ENCODE measurements around the gene NCL. TPM values are rescaled to one million over a fixed set of nuclear protein-coding genes. Genes with fewer than 3 reads are reported as not detected.

Gene NCL
- total and polyA plus RNA-seq, 3 experiments from 2014 or later: 568 to 1,772 (median 1,673) TPM

GRCh38 chr2:231458368-231458767 lies 5.9 kb downstream of the NCL start:
- Histone ChIP-seq H3K36me3 (ENCODE audit: insufficient read depth, low read length) (peaks cover 93% of the 10 kb centered on the region), H3K27ac (ENCODE audit: low read depth, low read length) (no peak overlapping the region), H3K4me1 (ENCODE audit: insufficient read depth, low read length) (peaks cover 34% of the 10 kb centered on the region), H3K4me3 (ENCODE audit: low read length) (no peak overlapping the region), H3K9me3 (ENCODE audit: low read length) (no peaks in the 10 kb centered on the region), H3K27me3 (ENCODE audit: insufficient read depth, low read length, poor library complexity, severe bottlenecking) (no peaks in the 10 kb centered on the region)
- Mint-ChIP-seq H3K4me1 (peaks cover 48 to 58% (median 56%) of the 10 kb centered on the region in 3 donors), H3K27ac (peak overlapping the region in 4 of 8 donors; percentile 2 to 81 (median 40)), H3K9me3 (no peaks in the 10 kb centered on the region), H3K36me3 (peaks cover 35 to 97% (median 49%) of the 10 kb centered on the region in 3 donors), H3K27me3 (peaks cover 0 to 8% of the 10 kb centered on the region in 2 donors), H3K4me3 (peak overlapping the region in 1 of 7 donors; percentile 52)
- no peak for DNase-seq
- ChIA-PET POLR2A (no interaction called here), CTCF (interaction anchor here (1.1 kb wide), 1 partner anchor 219 kb away, joined by 3 read pairs; no protein-coding TSS in a partner anchor)

DNA sequence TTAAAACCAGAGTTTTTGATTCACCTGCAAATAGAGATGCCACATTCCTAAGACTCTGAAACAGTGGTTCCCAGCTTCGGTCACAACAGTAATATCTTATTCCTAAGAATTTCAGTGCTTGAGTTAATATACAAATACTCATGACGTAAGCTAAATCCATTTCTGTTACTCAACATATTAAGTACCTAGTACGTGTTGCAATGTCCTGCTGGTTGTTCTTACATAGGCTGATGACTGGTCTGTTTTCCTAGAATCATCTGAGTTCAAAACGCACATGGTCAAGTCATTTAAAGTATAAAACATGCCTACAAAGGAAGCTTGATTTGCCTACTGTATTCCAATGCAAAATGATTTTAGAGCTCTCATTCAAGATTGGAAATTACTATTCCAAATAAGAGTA lies 7.2 kb downstream of the NCL start:
- Mint-ChIP-seq H3K4me3 (no peak overlapping the region), H3K9me3 (no peaks in the 10 kb centered on the region), H3K36me3 (peaks cover 28 to 94% (median 43%) of the 10 kb centered on the region in 3 donors), H3K4me1 (peaks cover 36 to 46% (median 45%) of the 10 kb centered on the region in 3 donors), H3K27me3 (peaks cover 0 to 8% of the 10 kb centered on the region in 2 donors), H3K27ac (peak overlapping the region in 1 of 8 donors; percentile 21)
- Histone ChIP-seq H3K27me3 (ENCODE audit: insufficient read depth, low read length, poor library complexity, severe bottlenecking) (no peaks in the 10 kb centered on the region), H3K4me3 (ENCODE audit: low read length) (no peak overlapping the region), H3K27ac (ENCODE audit: low read depth, low read length) (no peak overlapping the region), H3K4me1 (ENCODE audit: insufficient read depth, low read length) (peaks cover 22% of the 10 kb centered on the region), H3K36me3 (ENCODE audit: insufficient read depth, low read length) (peaks cover 94% of the 10 kb centered on the region), H3K9me3 (ENCODE audit: low read length) (no peaks in the 10 kb centered on the region)
- ChIA-PET CTCF (interaction anchor here (1.1 to 1.2 kb wide), 2 partner anchors 26 to 230 kb away, joined by 4 to 5 read pairs; no protein-coding TSS in a partner anchor), POLR2A (no interaction called here)
- DNase-seq: no peak

DNA sequence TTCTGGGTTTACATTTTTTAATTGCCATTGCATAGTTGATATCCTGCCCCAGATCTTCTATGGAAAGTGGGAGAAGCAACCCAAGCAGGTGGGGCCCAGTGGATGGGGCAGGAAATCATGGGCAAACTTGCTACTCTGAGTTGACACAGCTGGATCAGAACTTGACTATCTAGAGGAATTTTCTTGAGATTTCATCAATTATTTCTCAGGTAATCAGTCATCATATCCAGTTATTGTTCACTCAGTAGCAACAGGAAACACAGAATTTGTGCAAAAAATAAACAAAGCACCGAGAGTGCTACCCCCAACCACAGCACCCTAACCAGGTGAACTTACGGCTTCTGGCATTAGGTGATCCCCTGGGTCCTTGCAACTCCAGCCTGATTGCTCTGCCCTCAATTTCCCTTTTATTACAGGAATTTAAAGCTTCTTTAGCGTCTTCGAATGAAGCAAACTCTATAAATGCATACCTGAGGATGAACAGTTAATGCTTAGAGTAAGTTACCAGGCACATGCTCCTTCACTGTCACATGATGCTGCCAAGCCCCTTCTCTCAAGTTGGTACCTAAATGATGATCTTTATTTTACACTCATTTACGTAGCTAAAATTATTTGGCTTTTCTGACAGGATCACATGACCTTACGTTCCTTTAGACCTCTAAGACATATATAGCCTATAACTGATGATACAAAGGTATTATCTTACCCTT lies 7.8 kb downstream of the NCL start:
- no peaks in the 10 kb centered on the region for H3K9me3 Mint-ChIP-seq
- no peaks in the 10 kb centered on the region for H3K27me3 ChIP-seq (ENCODE audit: insufficient read depth, low read length, poor library complexity, severe bottlenecking)
- no peak overlapping the region for H3K27ac ChIP-seq (ENCODE audit: low read depth, low read length)
- H3K4me1 Mint-ChIP-seq: peaks cover 34 to 46% (median 45%) of the 10 kb centered on the region in 3 donors
- H3K27me3 Mint-ChIP-seq: peaks cover 0 to 6% of the 10 kb centered on the region in 2 donors
- no peak overlapping the region for H3K4me3 Mint-ChIP-seq
- peaks cover 23 to 94% (median 36%) of the 10 kb centered on the region in 3 donors for H3K36me3 Mint-ChIP-seq
- H3K36me3 ChIP-seq (ENCODE audit: insufficient read depth, low read length): peaks cover 88% of the 10 kb centered on the region
- H3K27ac Mint-ChIP-seq: peak overlapping the region in 1 of 8 donors; percentile 76
- no peak overlapping the region for H3K4me3 ChIP-seq (ENCODE audit: low read length)
- H3K4me1 ChIP-seq (ENCODE audit: insufficient read depth, low read length): peaks cover 15% of the 10 kb centered on the region
- ChIA-PET CTCF (interaction anchor here (1.1 to 4.8 kb wide), 3 partner anchors 26 to 229 kb away, joined by 4 to 19 read pairs (median 5); no protein-coding TSS in a partner anchor), POLR2A (no interaction called here)
- no peak for DNase-seq
- no peaks in the 10 kb centered on the region for H3K9me3 ChIP-seq (ENCODE audit: low read length)

- H3K4me3 ChIP-seq (ENCODE audit: low read length): no peak overlapping the region
- no peaks in the 10 kb centered on the region for H3K27me3 ChIP-seq (ENCODE audit: insufficient read depth, low read length, poor library complexity, severe bottlenecking)
- H3K36me3 ChIP-seq (ENCODE audit: insufficient read depth, low read length): peaks cover 84% of the 10 kb centered on the region
- peaks cover 12% of the 10 kb centered on the region for H3K4me1 ChIP-seq (ENCODE audit: insufficient read depth, low read length)
- no peaks in the 10 kb centered on the region for H3K9me3 ChIP-seq (ENCODE audit: low read length)
- no peak overlapping the region for H3K4me3 Mint-ChIP-seq
- peaks cover 0 to 4% of the 10 kb centered on the region in 2 donors for H3K27me3 Mint-ChIP-seq
- H3K4me1 Mint-ChIP-seq: peaks cover 31 to 43% (median 42%) of the 10 kb centered on the region in 3 donors
- peaks cover 20 to 90% (median 34%) of the 10 kb centered on the region in 3 donors for H3K36me3 Mint-ChIP-seq
- H3K27ac ChIP-seq (ENCODE audit: low read depth, low read length): no peak overlapping the region
- no peak for DNase-seq
- no peaks in the 10 kb centered on the region for H3K9me3 Mint-ChIP-seq
- H3K27ac Mint-ChIP-seq: peak overlapping the region in 1 of 8 donors; percentile 76
- ChIA-PET POLR2A (interaction anchor here (0.8 kb wide), 1 partner anchor 8 kb away, joined by 6 read pairs; the partner anchor contains the start of gene NCL), CTCF (interaction anchor here (2.2 to 4.8 kb wide), 2 partner anchors 27 to 352 kb away, joined by 7 to 19 read pairs; no protein-coding TSS in a partner anchor)
Observed at GRCh38 chr2:231455890-231456289, 8.4 kb downstream of the NCL start.

GRCh38 chr2:231455222-231455621 lies 9.1 kb downstream of the NCL start:
- Histone ChIP-seq H3K36me3 (ENCODE audit: insufficient read depth, low read length) (peaks cover 78% of the 10 kb centered on the region), H3K27me3 (ENCODE audit: insufficient read depth, low read length, poor library complexity, severe bottlenecking) (no peaks in the 10 kb centered on the region), H3K27ac (ENCODE audit: low read depth, low read length) (no peak overlapping the region), H3K9me3 (ENCODE audit: low read length) (no peaks in the 10 kb centered on the region), H3K4me3 (ENCODE audit: low read length) (no peak overlapping the region), H3K4me1 (ENCODE audit: insufficient read depth, low read length) (peaks cover 7% of the 10 kb centered on the region)
- Mint-ChIP-seq H3K9me3 (no peaks in the 10 kb centered on the region), H3K27me3 (peaks cover 0 to 2% of the 10 kb centered on the region in 2 donors), H3K4me3 (no peak overlapping the region), H3K27ac (peak overlapping the region in 6 of 8 donors; percentile 38 to 78 (median 68)), H3K4me1 (peaks cover 25 to 37% (median 36%) of the 10 kb centered on the region in 3 donors), H3K36me3 (peaks cover 14 to 84% (median 30%) of the 10 kb centered on the region in 3 donors)
- ChIA-PET CTCF (interaction anchor here (1.3 to 4.8 kb wide), 4 partner anchors 28 to 353 kb away, joined by 3 to 19 read pairs (median 8); no protein-coding TSS in a partner anchor), POLR2A (interaction anchor here (0.7 to 2.0 kb wide), 3 partner anchors 9 to 225 kb away, joined by 4 to 10 read pairs (median 6); partner anchors contain the start of gene NCL)
- no peak for DNase-seq

GRCh38 chr2:231454361-231454791 lies 9.9 kb downstream of the NCL start:
- Mint-ChIP-seq H3K4me3 (no peak overlapping the region), H3K4me1 (peaks cover 22 to 32% (median 31%) of the 10 kb centered on the region in 3 donors), H3K9me3 (no peaks in the 10 kb centered on the region), H3K36me3 (peaks cover 10 to 76% (median 24%) of the 10 kb centered on the region in 3 donors), H3K27me3 (peaks cover 0 to 2% of the 10 kb centered on the region in 2 donors), H3K27ac (peak overlapping the region in 1 of 8 donors; percentile 76)
- ChIA-PET POLR2A (interaction anchor here (0.7 to 2.0 kb wide), 3 partner anchors 10 to 225 kb away, joined by 3 to 10 read pairs (median 4); partner anchors contain the start of gene NCL), CTCF (interaction anchor here (1.3 to 4.8 kb wide), 6 partner anchors 12 to 352 kb away, joined by 3 to 19 read pairs (median 5); no protein-coding TSS in a partner anchor)
- H3K27ac ChIP-seq (ENCODE audit: low read depth, low read length): no peak overlapping the region
- H3K36me3 ChIP-seq (ENCODE audit: insufficient read depth, low read length): peaks cover 69% of the 10 kb centered on the region
- DNase-seq: no peak
- no peak overlapping the region for H3K4me3 ChIP-seq (ENCODE audit: low read length)
- no peaks in the 10 kb centered on the region for H3K9me3 ChIP-seq (ENCODE audit: low read length)
- no peaks in the 10 kb centered on the region for H3K27me3 ChIP-seq (ENCODE audit: insufficient read depth, low read length, poor library complexity, severe bottlenecking)
- H3K4me1 ChIP-seq (ENCODE audit: insufficient read depth, low read length): no peaks in the 10 kb centered on the region

GRCh38 chr2:231452799-231453508 lies 11.3 kb downstream of the NCL start:
- H3K9me3 Mint-ChIP-seq: no peaks in the 10 kb centered on the region
- H3K4me3 Mint-ChIP-seq: no peak overlapping the region
- peaks cover 0 to 2% of the 10 kb centered on the region in 2 donors for H3K27me3 Mint-ChIP-seq
- H3K27me3 ChIP-seq (ENCODE audit: insufficient read depth, low read length, poor library complexity, severe bottlenecking): no peaks in the 10 kb centered on the region
- ChIA-PET CTCF (interaction anchor here (0.7 to 4.8 kb wide), 22 partner anchors 10 to 350 kb away, joined by 3 to 37 read pairs (median 4); partner anchors contain the start of gene NCL), POLR2A (interaction anchor here (0.6 to 2.0 kb wide), 7 partner anchors 9 to 130 kb away, joined by 3 to 11 read pairs (median 7); partner anchors contain the start of gene NCL)
- no peaks in the 10 kb centered on the region for H3K4me1 ChIP-seq (ENCODE audit: insufficient read depth, low read length)
- no peaks in the 10 kb centered on the region for H3K9me3 ChIP-seq (ENCODE audit: low read length)
- H3K27ac Mint-ChIP-seq: peak overlapping the region in 7 of 8 donors; percentile 14 to 81 (median 73)
- no peak overlapping the region for H3K4me3 ChIP-seq (ENCODE audit: low read length)
- DNase-seq: peak in 1 of 5 donors; percentile 14
- H3K36me3 Mint-ChIP-seq: peaks cover 5 to 62% (median 19%) of the 10 kb centered on the region in 3 donors
- peaks cover 13 to 19% (median 18%) of the 10 kb centered on the region in 3 donors for H3K4me1 Mint-ChIP-seq
- peaks cover 55% of the 10 kb centered on the region for H3K36me3 ChIP-seq (ENCODE audit: insufficient read depth, low read length)
- H3K27ac ChIP-seq (ENCODE audit: low read depth, low read length): no peak overlapping the region
